ENCODE data around the gene MMP24OS.

MMP24OS gene

GRCh38 chr20:35290186-35290886, 12.4 kb upstream of the MMP24OS start:
- DNase-seq: no peak

- DNase-seq: no peak
Measured at GRCh38 chr20:35288325-35289060, 10.6 kb upstream of the MMP24OS start.

- DNase-seq: no peak
Measured at GRCh38 chr20:35287509-35288324, 9.8 kb upstream of the MMP24OS start.

- no peak for DNase-seq
Measured at GRCh38 chr20:35286899-35287508, 9.1 kb upstream of the MMP24OS start.

- DNase-seq: no peak
Measured at GRCh38 chr20:35286077-35286898, 8.4 kb upstream of the MMP24OS start.

- DNase-seq: no peak
Measured at GRCh38 chr20:35285806-35286076, 7.8 kb upstream of the MMP24OS start.

GRCh38 chr20:35284992-35285805, 7.3 kb upstream of the MMP24OS start:
- no peak for DNase-seq

GRCh38 chr20:35284267-35284991, 6.5 kb upstream of the MMP24OS start, which contains the start of gene EIF6:
Gene EIF6, minus strand, starts transcription at chr20:35284772. Its CDS starts 285 bp downstream, at chr20:35284487.
- DNase-seq: peak; percentile 85

GRCh38 chr20:35283441-35284266, 5.7 kb upstream of the MMP24OS start:
- no peak for DNase-seq

- DNase-seq: no peak
Measured at GRCh38 chr20:35281506-35282101, 3.7 kb upstream of the MMP24OS start.

GRCh38 chr20:35280523-35280922, 2.6 kb upstream of the MMP24OS start:
- DNase-seq: no peak

GRCh38 chr20:35279533-35280174, 1.7 kb upstream of the MMP24OS start:
- no peak for DNase-seq

- no peak for DNase-seq
Measured at GRCh38 chr20:35279040-35279439, 1.1 kb upstream of the MMP24OS start.

GRCh38 chr20:35277127-35277526, 795 bp downstream of the MMP24OS start:
- DNase-seq: no peak

- no peak for DNase-seq
Measured at GRCh38 chr20:35276408-35276807, 1.5 kb downstream of the MMP24OS start.

GRCh38 chr20:35275741-35276251, 2.1 kb downstream of the MMP24OS start:
- no peak for DNase-seq

- DNase-seq: no peak
Measured at GRCh38 chr20:35274172-35275092, 3.5 kb downstream of the MMP24OS start.

Data from DMS153 (cell line).